Stimulated activated CD4-positive, alpha-beta T cell treated with anti-CD3 and anti-CD28 coated beads, Interleukin-12 subunit alpha, Interleukin-12 subunit beta, amount 100 ng/mL, for 24 hours (primary cell): ENCODE measurements around the gene QSER1.

Source experiments
- DNase-seq, 2 experiments: peaks; one replicate each; pipeline ENCODE4 v3.0.0-alpha.2; 2020; ENCODE audit warnings: low read depth in 2 of 2

QSER1 gene

DNA sequence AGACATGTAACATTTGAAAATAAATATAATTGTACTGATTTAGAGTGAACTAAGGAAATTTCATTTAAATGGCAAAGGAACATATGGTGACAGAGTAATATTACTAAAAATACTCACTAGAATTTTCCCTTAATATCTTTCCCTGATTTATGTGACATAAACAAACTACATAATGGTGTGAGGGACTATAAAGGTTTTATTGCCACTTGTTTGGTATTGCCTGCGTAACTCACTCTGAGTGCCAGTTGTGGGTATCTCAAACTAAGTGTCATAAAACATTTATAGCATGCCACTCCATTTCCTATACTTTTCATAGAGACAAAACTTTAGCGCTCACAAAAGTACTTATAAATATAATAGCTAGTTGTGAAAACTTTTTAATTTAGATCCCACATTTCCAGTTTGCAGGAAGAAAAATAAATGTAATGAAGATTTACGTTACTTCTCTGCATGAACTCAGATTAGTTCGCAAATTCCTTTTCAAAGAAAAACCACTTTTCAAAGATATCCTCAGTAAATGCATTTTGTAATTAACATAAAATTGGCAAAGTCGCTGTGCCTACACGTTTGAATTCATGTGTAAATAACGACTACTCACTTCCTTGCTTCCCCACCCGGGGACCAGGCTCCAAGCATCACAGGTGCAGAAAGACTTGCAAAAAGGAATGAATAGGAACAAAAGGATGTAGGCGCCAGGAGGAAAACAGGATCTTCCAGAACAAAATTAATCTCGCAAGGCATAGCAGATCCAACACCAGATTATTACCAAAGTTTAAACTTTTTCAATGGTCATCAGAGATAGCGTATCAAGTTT, 1.6 kb upstream of the QSER1 start:
- DNase-seq = no peak

GRCh38 chr11:32891657-32892354, 805 bp upstream of the QSER1 start:
- DNase-seq = peak in 1 of 2 experiments; percentile 4

DNA sequence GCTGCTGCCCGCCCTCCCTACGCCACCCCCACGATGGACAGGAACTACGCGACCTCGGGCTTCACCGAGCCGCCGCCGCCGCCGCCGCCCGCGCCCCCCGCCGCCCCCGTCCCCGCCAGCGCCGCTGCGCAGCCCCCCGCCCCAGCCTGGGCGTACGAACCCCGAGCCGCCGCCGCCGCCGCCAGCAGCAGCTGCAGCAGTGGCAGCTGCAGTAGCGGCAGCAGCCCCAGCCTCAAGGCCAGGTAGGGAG, 407 bp downstream of the QSER1 start:
- no peak for DNase-seq

DNA sequence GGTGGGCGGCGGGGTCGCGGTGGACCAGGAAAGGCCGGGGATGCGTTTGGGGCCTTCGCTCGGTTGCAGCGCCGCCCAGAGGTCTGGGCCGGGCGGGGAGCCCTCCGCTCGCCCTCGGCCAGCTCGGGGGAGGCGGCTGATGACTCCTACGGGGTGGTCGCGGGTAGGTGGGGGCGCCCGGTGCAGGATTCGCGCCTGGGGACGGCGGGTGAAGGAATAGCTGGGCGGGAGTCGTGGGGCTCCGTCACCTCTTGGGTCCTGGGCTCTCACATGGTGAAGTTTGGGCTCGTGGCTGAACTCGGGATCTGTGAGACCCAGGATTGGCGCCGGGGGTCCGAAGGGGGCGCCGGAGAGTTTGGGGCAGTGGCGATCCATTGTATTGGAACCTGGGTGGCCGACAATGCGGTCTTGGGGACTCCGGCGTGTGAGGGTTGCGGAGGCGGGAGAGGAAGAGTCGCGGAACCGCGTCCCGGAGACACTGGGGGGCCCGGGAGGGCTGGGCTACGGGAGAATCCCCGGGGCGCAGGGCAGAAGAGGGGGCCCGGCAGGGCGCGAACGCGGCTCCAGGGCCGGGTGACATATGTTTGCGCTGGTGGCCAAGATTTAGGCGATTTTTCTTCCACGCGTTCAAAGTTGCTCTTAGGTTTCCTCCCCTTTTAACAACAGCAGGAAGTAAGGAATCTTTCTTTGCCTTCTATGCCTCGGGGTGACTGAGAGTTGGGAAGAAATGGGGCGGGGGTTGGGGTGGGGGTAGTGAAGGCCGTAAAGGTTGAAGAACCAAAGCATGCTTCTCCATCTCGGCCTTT, 935 bp downstream of the QSER1 start:
- DNase-seq = peak; percentile 22 to 25

GRCh38 chr11:32894149-32894827, 1.7 kb downstream of the QSER1 start:
- peak in 1 of 2 experiments; percentile 4 for DNase-seq

DNA sequence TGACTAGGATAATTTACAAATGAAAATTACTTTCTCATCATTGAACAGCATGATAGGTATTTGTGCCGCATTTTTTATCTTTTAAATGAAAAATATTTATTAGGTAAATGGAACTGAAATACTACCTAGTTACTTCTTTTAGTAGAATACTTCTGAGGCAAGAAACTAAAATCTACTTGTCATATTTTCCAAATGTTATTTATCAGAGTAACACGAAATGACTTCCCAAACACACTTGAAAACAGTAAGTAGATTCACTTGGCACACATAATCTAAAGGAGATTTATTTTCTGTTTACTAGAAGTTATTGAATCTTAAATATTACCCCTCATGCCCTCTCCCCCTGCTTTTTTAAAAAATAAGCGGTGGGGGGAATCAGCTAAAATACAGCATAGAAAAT, 2.3 kb downstream of the QSER1 start:
- no peak for DNase-seq

GRCh38 chr11:32895471-32895870, 2.9 kb downstream of the QSER1 start:
- no peak for DNase-seq

DNA sequence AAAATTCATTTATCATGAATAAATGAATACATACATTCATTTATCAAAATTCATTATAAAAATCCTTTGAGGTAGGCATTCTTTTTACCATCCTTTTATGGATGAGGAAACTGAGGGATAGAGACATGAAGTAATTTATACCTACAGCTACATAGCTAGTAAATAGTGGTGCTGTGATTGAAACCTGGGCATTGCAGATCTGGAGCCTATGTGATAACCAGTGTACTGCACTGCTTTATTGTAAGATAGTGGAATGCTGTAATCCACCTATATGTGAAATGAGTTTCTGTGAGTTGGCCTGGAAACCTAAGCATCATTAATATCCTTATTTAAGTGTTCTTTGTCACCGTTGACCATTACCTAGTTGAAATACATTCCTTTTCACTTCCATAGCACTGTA, 4.5 kb downstream of the QSER1 start:
- no peak for DNase-seq

DNA sequence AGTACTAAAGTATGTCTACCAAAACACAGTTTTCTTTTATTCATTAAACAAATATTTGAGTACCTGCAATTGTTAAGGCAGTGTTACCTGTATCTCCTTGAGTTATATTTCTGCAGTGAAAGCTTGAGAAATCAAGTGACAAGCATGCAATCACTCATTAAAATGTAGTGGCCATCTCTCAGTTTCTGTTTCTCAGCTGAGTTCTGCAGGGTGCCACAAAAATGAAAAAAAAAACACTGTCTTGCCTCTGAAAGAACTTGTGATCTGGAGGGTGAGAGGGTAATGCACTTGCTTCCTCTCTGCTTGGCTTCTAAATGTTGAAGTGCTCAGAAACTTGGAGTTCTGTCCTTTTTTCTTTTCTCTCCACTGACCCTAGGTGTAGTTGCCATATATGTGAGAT, 6.8 kb downstream of the QSER1 start:
- DNase-seq = no peak

GRCh38 chr11:32902089-32902665, 9.6 kb downstream of the QSER1 start:
- DNase-seq = no peak

DNA sequence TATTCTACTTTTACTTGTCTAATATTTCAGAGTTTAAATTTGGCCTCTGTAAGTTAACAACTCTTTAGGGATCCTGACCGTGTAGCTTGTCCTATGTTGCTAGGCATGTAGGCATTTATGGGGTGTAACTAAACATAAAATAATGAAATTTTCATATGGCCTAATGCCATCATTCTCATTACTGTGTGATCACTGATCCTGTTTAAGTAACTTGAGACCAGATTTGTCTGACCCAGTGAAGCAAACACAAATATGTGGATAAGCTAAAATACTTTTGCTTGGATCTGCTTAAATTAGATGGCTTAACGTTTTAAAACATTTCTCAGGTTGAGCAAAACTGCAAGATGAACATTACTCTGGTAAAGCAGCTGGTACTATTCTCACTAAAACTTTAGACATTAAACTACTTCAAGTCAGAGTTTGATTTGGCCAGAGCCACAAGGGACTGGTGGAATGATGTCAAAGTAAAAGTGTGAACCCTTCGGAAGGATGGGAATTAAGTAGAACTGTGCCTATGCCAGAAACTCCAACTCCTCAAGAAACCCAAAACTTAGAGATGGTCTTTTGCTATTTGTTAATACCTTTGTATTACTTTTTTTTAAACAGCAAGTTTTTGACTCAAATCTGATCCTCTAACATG, 12.5 kb downstream of the QSER1 start:
- no peak for DNase-seq

DNA sequence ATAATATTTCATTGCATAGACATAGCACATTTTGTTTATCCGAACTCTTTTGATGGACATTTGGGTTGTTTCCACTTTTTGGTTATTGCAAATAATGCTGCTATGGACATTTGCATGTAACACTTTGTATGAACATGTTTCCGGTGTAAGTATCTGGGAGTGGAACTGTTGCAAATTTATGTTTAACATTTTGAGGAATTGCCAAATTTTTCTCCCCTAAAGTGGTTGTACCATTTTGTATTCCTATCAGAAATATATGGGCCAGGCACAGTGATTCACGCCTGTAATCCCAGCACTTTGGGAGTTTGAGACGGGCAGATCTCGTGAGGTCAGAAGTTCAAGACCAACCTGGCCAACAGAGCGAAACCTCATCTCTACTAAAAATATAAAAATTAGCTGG, 16.0 kb downstream of the QSER1 start:
- DNase-seq = no peak

DNA sequence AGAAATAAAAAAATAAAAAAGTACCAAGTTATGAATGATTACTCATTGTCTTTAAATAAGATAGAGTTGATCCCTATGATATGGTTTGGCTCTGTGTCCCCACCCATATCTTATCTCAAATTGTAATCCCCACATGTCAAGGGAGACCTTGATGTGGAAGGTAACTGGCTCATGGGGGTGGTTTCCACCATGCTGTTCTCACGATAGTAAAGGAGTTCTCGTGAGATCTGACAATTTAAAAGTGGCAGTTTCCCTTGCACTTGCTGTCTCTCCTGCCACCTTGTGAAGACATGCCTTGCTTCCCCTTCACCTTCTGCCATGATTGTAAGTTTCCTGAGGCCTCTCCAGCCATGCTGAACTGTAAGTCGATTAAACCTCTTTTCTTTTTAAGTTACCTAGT, 18.8 kb downstream of the QSER1 start:
- DNase-seq = no peak

GRCh38 chr11:32913445-32913844, 20.8 kb downstream of the QSER1 start:
- DNase-seq = no peak

DNA sequence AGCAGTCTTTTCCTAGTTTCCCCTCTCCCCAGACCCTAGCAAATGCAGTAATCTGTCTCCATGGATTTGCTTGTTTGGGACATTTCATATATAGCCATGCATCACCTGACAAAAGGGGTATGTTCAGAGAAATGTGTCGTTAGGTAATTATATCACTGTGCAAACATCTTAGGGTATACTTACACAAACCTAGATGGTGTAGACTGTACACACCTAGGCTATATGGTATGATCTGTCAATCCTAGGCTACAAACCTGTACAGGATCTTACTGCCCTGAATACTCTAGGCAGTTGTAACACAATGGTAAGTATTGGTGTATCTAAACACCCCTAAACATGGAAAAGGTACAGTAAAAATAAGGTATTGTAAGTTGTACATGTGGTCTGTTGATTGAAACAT, 23.8 kb downstream of the QSER1 start:
- no peak for DNase-seq

- DNase-seq = no peak
These were observed 24.4 kb downstream of the QSER1 start for GRCh38 chr11:32916994-32917393.

- no peak for DNase-seq
These were observed 25.8 kb downstream of the QSER1 start for GRCh38 chr11:32918427-32918826.

GRCh38 chr11:32919338-32919737, 26.7 kb downstream of the QSER1 start:
- no peak for DNase-seq

DNA sequence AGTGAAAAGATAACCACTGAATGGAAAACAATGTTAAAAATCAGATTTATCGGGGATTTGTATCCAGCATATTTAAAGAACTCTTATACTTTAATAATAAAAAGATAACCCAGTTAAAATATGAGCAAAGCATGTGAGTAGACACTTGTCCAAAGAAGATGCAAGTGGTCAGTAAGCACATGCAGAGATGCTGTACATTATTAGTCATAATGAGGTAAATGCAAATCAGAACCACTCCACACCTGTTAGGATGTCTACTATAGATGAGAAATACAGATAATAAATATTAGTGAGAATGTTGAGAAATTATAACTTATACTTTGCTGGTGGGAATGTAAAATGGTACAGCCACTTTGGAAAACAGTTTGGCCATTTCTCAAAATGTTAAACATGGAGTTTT, 28.0 kb downstream of the QSER1 start:
- no peak for DNase-seq

DNA sequence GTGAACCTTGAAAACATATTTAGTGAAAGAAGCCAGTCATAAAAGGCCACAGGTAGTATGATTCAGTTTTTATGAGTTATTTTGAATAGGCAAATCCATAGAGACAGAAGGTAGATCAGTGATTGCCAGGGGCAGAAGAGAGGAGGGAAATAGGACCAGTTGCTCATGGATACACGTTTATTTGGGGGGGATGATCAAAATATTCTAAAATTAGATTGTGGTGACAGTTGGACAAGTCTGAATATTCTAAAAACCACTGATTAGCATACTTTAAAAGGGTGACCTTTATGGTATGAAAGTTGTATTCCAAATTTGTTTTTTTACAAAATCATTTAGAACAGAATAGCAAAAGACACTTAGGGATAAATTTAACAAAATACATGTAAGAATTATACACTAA, 28.6 kb downstream of the QSER1 start:
- no peak for DNase-seq

GRCh38 chr11:32931606-32932005, 39.0 kb downstream of the QSER1 start:
- DNase-seq = no peak
